Gastroesophageal sphincter (tissue), 4 donors: Measurements from ENCODE around the gene APOBEC3G. TPM values are rescaled to one million over a fixed set of nuclear protein-coding genes. Genes with fewer than 3 reads are reported as not detected.

ENCODE experiments used
- ATAC-seq: fragments of 150-250 bp; one replicate; pipeline ENCODE4 v1.9.1; 2016; ENCODE audit warnings: mild to moderate bottlenecking, moderate library complexity
- H3K27ac ChIP-seq, 4 donors: fragments of 200-600 bp; sonication (generic) in 3 of 4; 1 replicate in 3 of 4; 2 replicates in 1 of 4; pipeline ENCODE4 v1.5.1; 2016 to 2019
- H3K27me3 ChIP-seq: fragments of 200-600 bp; sonication (generic); one replicate; pipeline ENCODE4 v1.5.1; 2019
- H3K36me3 ChIP-seq, 2 donors: fragments of 200-600 bp; sonication (generic); one replicate each; pipeline ENCODE4 v1.5.1; 2019; ENCODE audit warnings: control low read depth in 1 of 2
- H3K4me1 ChIP-seq, 3 donors: fragments of 200-600 bp; sonication (generic); 1 replicate in 2 of 3; 2 replicates in 1 of 3; pipeline ENCODE4 v1.5.1; 2016 to 2019; ENCODE audit warnings: control low read depth in 2 of 3
- H3K4me3 ChIP-seq, 2 donors: fragments of 200-600 bp; sonication (generic); one replicate each; pipeline ENCODE4 v1.5.1; 2019; ENCODE audit warnings: mild to moderate bottlenecking in 1 of 2, moderate library complexity in 1 of 2
- H3K9me3 ChIP-seq, 3 donors: fragments of 200-600 bp; sonication (generic); one replicate each; pipeline ENCODE4 v1.5.1; 2017 to 2019; ENCODE audit warnings: control low read depth in 2 of 3
- EP300 ChIP-seq: sonication (generic); formaldehyde crosslinking; IDR thresholded peaks from one replicate; pipeline ENCODE4 v1.6.1; 2017; ENCODE audit warnings: antibody characterized with exemption, mild to moderate bottlenecking
- POLR2A ChIP-seq, 2 donors: fragments of 450-650 bp; IDR thresholded peaks; one replicate each; pipeline ENCODE4 v1.6.1; 2017; ENCODE audit warnings: antibody characterized with exemption in 2 of 2, mild to moderate bottlenecking in 2 of 2, moderate library complexity in 1 of 2
- POLR2AphosphoS5 ChIP-seq: sonication (generic); formaldehyde crosslinking; IDR thresholded peaks from one replicate; pipeline ENCODE4 v1.6.1; 2017; ENCODE audit warnings: antibody characterized with exemption
- WGBS, 2 donors: methylation state at CpG; one replicate each; pipeline ENCODE4 v1.1.5; 2018; ENCODE audit warnings: low coverage in 1 of 2; 5-methylcytosine and 5-hydroxymethylcytosine counted together
- total RNA-seq, 4 donors: library from RNA; depleted of rRNA; stranded (reverse); fragments of >200 nt; gene quantifications; one replicate each; pipeline ENCODE4 v1.1.0, GENCODE V29; 2016
- TF ChIP-seq, protein P1 (sequence below), 4 experiments: fragments of 200-600 bp in 2 of 4; fragments of 450-650 bp in 2 of 4; sonication (generic) in 1 of 4; IDR thresholded peaks; one replicate each; pipeline ENCODE4 v1.5.1; 2017 to 2019; ENCODE audit warnings: antibody characterized with exemption in 4 of 4, mild to moderate bottlenecking in 2 of 4, moderate library complexity in 2 of 4

Gene APOBEC3G
- total RNA-seq, 4 donors from 2014 or later = 3.2 to 8.3 (median 7.3) TPM

DNA sequence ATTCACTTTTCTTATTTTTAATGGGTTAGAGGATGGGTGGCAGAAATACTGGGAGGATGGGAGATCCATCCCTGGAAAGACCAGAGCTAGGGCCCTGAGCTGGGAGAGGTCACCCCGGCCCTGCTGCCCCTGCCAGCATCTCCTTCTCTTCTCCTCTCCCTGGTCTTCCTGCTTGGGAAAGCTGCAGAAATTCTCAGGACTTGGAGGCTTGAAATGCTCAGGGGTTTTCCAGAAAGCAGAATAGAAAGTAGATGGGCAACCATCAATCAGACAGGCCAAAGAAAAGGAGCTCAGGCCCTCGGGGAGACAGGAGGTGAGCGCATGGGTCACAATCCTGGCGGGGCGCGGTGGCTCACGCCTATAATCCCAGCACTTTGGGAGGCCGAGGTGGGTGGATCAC is 21.5 kb downstream of the APOBEC3G start:
- H3K36me3 ChIP-seq = no peaks in the 10 kb centered on the region
- H3K9me3 ChIP-seq = no peaks in the 10 kb centered on the region
- ATAC-seq = no peak
- H3K4me1 ChIP-seq = peaks cover 0 to 10% (median 0%) of the 10 kb centered on the region in 3 donors
- H3K4me3 ChIP-seq = no peak overlapping the region
- TF ChIP-seq POLR2AphosphoS5 (no peak), EP300 (no peak), POLR2A (IDR thresholded peaks at IDR 0.05) (no peak)
- TF ChIP-seq, protein P1, sequence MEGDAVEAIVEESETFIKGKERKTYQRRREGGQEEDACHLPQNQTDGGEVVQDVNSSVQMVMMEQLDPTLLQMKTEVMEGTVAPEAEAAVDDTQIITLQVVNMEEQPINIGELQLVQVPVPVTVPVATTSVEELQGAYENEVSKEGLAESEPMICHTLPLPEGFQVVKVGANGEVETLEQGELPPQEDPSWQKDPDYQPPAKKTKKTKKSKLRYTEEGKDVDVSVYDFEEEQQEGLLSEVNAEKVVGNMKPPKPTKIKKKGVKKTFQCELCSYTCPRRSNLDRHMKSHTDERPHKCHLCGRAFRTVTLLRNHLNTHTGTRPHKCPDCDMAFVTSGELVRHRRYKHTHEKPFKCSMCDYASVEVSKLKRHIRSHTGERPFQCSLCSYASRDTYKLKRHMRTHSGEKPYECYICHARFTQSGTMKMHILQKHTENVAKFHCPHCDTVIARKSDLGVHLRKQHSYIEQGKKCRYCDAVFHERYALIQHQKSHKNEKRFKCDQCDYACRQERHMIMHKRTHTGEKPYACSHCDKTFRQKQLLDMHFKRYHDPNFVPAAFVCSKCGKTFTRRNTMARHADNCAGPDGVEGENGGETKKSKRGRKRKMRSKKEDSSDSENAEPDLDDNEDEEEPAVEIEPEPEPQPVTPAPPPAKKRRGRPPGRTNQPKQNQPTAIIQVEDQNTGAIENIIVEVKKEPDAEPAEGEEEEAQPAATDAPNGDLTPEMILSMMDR (IDR thresholded peaks at IDR 0.05) = no peak
- H3K27me3 ChIP-seq = peaks cover 9% of the 10 kb centered on the region
- H3K27ac ChIP-seq = no peak overlapping the region
- 80 to 91% methylated on average over 3 to 7 of the region's 8 CpGs for WGBS, 2 donors

DNA sequence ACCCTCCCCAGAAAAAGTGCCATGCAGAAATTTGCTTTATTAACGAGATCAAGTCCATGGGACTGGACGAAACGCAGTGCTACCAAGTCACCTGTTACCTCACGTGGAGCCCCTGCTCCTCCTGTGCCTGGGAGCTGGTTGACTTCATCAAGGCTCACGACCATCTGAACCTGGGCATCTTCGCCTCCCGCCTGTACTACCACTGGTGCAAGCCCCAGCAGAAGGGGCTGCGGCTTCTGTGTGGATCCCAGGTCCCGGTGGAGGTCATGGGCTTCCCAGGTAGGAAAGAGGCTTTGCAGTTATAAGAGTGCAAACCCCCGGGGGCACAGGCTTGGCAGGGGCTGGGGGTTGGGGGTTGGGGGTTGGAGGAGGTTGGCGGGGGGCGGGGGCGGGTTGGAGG is 24.2 kb downstream of the APOBEC3G start:
- no peak overlapping the region for H3K27ac ChIP-seq
- no peaks in the 10 kb centered on the region for H3K9me3 ChIP-seq
- no peak for TF ChIP-seq POLR2AphosphoS5
- H3K4me1 ChIP-seq = peaks cover 0 to 10% (median 0%) of the 10 kb centered on the region in 3 donors
- H3K4me3 ChIP-seq = no peak overlapping the region
- no peak for ATAC-seq
- no peaks in the 10 kb centered on the region for H3K36me3 ChIP-seq
- WGBS, 2 donors = no CpG with 5 or more reads among the region's 13 CpGs
- peaks cover 9% of the 10 kb centered on the region for H3K27me3 ChIP-seq

DNA sequence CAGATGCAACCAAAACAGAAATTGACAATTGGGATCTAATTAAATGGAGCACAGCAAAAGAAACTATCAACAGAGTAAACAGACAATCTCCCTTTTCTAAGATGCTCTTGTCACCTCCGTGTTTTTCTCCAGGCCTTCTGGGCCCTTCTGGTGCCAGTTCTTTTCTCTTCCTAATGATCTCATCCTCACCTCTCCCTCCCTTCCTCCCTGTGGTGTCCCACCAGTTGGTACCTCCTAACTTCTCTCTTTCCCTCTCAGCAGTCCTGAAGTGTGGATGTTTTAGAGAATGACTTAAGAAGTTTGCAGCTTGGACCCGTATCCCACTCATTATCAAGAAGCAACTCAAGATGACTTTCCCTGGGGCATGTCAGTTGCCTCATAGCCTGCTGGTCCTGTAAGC is 26.4 kb downstream of the APOBEC3G start:
- TF ChIP-seq, protein P1 (IDR thresholded peaks at IDR 0.05) = no peak
- TF ChIP-seq POLR2A (IDR thresholded peaks at IDR 0.05) = no peak
- no peak for TF ChIP-seq POLR2AphosphoS5
- TF ChIP-seq EP300 = no peak
- ATAC-seq = no peak
- Histone ChIP-seq H3K4me1 (no peaks in the 10 kb centered on the region), H3K9me3 (no peaks in the 10 kb centered on the region), H3K27me3 (peaks cover 9% of the 10 kb centered on the region), H3K36me3 (no peaks in the 10 kb centered on the region), H3K27ac (no peak overlapping the region), H3K4me3 (no peak overlapping the region)
- WGBS, 2 donors = 64 to 73% methylated on average over 1 of the region's 2 CpGs

DNA sequence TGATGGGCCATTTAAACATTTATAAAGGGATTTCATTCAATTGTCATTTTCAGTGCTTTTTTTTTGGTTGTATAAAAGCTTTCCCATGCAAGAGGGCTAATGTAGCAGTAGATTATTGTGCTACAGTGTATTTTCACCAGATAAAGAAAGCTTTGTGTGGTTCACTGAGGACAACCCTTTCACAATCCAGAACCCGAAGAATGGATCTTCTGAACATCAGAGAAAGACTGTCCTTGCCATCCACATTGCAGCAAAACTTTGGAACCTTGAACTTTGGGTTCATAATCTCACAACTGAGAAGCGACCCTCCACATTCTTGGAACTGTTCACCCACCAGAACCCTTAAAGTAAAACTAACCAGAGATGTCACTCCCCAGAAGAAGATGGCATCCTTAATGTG is 29.3 kb downstream of the APOBEC3G start:
- Histone ChIP-seq H3K27me3 (peaks cover 9% of the 10 kb centered on the region), H3K4me3 (no peak overlapping the region), H3K9me3 (no peaks in the 10 kb centered on the region), H3K4me1 (no peaks in the 10 kb centered on the region), H3K27ac (no peak overlapping the region), H3K36me3 (no peaks in the 10 kb centered on the region)
- ATAC-seq = no peak
- TF ChIP-seq POLR2AphosphoS5 (no peak), EP300 (no peak), POLR2A (IDR thresholded peaks at IDR 0.05) (no peak)
- TF ChIP-seq, protein P1 (IDR thresholded peaks at IDR 0.05) = no peak
- WGBS, 2 donors = 50 to 67% methylated on average over 1 of the region's 2 CpGs

DNA sequence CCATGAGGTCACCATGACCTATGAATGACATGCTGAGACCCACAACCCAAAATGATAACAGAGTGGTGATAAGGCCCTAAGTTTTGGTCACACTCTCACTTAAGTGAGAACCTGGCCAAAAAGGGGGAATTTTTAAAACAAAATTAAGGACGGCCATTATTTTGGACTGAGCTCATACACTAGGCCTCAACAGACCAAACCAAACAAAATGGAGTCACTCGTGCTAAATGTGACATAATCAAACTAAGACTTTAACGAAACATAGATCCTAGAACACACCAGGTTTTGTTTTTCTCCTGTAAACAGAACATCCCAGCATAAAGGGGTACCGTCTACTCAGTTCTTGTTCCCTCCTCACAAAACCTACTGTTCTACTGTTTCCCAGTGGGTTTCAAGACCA is 31.4 kb downstream of the APOBEC3G start:
- H3K4me1 ChIP-seq = no peaks in the 10 kb centered on the region
- no peak overlapping the region for H3K4me3 ChIP-seq
- no peak for ATAC-seq
- peaks cover 13% of the 10 kb centered on the region for H3K27me3 ChIP-seq
- 91 to 92% methylated on average over 4 of the region's 4 CpGs for WGBS, 2 donors
- H3K36me3 ChIP-seq = no peaks in the 10 kb centered on the region
- no peak overlapping the region for H3K27ac ChIP-seq
- TF ChIP-seq POLR2A (IDR thresholded peaks at IDR 0.05) (no peak), EP300 (no peak), POLR2AphosphoS5 (no peak)
- TF ChIP-seq, protein P1 (IDR thresholded peaks at IDR 0.05) = no peak
- H3K9me3 ChIP-seq = no peaks in the 10 kb centered on the region
